GM18498 (cell line): Measurements from ENCODE around the gene GPR33.

ENCODE experiments used
- ATAC-seq: cut with Tn5 transposase; IDR thresholded peaks from one replicate; pipeline ENCODE4 v1.9.1; 2021; ENCODE audit warnings: mild to moderate bottlenecking, moderate library complexity; ENCODE audit not compliant: unreplicated experiment

The GPR33 gene, protein sequence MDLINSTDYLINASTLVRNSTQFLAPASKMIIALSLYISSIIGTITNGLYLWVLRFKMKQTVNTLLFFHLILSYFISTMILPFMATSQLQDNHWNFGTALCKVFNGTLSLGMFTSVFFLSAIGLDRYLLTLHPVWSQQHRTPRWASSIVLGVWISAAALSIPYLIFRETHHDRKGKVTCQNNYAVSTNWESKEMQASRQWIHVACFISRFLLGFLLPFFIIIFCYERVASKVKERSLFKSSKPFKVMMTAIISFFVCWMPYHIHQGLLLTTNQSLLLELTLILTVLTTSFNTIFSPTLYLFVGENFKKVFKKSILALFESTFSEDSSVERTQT

DNA sequence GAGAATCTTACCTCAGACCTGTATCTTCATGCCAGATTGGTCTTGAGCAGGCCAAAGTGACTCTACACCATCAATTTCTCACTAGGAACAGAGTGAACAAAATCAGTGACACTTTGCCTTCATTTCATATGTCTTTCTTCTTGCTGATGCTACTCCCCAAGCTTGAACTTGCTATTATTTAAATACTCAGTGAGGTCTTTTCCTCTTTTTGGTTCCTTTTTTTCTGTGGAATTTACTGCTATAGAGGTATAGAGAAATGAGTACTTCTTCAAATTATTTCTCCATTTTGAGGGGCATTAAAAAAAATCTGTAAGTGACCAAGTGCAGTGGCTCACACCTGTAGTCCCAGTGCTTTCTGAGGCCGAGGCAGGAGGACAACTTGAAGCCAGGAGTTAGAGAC is at the start of gene GPR33:
Gene GPR33, minus strand, starts transcription at position 154 of the 400 bp plus-strand sequence. CDS start 4,074 bp downstream, outside the sequence.
- no peak for ATAC-seq

DNA sequence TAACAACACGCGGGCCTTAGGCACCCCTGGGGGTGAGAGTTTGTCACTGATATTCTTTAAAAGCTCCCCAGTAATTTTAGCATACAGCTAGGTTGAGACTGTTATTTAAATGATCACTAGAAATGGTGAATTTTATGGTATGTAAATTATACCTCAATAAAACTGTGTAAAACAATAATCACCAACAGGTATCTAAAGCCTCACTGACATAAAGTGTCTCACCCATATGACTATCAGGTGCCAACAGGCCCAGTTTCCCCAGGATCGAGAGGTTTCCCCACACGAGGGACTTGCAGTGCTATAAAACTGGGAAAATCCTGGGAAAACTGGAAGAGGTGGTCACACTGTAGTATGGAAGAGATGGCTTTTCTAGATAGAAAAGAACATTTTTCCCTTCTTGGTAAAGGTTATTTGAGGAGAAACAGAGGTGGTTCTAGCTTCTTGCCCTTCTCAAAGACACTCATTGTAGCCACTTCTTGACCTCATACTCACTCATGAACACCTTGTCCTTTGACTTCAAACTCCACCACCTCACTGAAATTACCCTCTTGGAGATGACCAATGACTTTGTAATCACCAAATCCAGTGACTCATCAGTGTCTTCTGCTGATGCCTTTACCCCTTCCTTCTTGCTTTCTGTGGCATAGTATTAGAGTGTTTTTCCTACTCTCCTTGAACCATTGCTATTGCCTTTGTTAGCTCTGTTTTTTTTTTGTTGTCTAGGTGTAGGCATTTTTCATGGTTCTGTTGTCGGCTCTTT is 48.5 kb upstream of the GPR33 start:
- ATAC-seq, result no peak

DNA sequence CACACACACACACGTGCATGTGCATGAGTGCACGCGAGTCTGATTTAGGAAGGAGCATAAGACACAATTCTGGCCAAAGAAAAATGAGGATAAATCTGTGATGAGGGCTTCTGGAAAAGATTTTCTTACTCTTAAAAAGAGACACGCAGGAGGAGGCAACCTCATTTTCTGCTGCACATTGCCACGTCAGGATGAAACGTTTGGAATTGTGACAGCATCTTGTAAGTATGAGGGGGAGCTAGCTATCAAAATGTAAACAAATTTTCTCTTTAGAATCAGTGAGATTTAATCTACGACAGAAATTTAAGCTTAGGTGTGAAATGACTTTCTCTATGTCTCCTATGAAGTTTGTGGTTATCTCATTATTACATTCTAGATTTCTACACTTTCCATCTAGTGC is 42.3 kb upstream of the GPR33 start:
- no peak for ATAC-seq

DNA sequence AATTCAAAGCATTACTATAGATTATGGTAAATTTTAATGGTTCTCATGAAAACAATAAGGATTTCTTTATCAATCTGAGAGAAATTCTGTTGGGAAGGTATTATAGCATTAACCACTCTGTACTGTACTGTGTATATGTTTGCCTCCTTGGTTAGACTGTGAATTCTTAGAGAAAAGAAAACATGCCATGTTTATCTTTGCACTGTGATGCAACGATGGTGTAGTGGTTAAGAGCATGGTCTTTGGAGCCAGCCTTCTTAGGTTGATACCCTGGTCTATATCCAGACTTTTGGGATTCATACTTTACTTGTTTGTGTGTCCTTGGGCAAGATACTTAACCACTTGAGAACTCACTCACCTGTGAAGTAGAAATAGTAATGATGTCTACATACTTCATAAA is 41.2 kb upstream of the GPR33 start:
- no peak for ATAC-seq

DNA sequence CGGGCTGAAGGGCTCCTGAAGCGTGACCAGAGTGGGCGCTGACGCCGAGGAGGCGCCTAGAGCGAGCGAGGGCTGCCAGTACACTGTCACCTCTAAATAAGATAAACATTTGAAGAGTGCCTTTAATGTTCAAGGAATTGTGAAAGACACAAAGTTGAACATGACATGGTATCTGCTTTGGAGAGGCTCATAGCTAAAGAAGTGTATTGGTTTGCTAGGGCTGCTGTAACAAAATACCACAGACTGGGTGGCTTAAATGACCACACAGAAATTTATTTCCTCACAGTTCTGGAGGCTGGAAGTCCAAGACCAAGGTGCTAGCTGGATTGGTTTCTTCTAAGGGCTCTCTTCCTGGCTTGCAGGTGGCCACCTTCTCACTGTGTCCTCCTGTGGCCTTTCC is 39.7 kb upstream of the GPR33 start:
- no peak for ATAC-seq

DNA sequence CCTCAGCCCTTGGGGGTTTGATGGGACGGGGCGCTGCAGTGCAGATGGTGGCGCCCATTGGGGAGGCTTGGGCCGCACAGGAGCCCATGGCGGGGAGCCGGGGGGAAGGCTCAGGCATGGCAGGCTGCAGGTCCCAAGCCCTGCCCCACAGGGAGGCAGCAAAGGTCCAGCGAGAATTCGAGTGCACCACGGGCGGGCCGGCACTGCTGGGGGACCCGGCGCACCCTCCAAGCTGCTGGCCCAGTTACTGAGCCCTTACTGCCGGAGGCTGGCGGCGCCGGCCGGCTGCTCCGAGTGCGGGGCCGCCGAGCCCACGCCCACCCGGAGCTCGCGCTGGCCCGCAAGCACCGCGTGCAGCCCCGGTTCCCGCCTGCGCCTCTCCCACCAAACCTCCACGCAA is 39.2 kb upstream of the GPR33 start:
- ATAC-seq, result no peak

DNA sequence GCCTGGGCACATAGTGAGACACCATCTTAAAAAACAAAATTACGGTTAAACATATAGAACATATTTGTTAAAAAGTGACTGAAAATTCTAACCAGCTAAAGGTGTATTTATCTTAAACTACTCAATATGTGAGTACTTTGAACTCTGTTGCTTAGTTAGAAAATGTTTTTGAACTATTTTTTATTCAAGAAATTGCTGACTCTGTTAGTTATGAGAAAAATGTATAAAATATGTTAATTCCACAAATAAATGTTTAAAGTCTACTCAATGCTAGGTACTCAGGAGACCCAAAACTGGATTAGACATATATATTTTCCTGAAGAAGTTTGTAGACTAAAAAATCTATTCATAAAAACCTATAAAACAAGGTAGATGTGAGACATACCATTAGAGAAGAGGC is 23.0 kb upstream of the GPR33 start:
- no peak for ATAC-seq

DNA sequence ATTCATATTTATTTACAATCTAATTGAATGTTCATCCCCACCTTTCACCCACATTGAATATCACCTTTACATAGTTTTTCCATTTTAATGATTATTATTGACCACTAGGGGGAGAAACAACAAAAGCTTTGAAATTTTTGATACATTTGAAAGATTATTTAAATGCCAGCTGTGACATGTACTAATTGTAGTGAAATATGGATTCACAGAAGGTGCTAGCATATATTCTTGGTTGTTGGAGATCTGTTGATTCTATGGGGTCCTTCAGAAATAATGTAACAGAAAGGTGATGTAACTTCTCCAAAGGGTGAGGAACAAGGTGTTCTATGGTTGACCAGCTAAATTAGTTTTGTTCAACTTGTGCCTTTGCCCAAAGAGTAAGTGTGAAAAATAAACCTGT is 22.4 kb upstream of the GPR33 start:
- ATAC-seq, result no peak

DNA sequence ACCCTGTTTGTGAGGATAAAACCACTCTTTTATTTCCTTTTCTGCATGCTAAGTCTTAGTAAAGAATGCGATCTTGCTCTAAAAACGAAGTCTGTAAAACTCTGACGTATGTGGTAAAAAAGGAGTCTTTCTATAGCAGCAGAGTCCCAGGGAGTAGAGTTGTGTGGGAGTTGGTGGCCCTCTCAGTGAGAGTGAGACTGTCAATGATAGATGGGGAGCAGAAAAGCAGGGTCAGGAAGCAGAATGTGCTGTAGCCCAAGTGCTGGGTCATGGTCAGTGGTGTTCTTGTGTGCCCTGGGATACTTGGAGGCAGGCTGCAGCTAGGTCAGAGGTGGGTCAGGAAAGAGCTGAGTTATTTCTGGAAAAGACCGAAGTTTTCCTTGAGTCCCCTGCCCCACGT is 20.3 kb upstream of the GPR33 start:
- ATAC-seq, result no peak

DNA sequence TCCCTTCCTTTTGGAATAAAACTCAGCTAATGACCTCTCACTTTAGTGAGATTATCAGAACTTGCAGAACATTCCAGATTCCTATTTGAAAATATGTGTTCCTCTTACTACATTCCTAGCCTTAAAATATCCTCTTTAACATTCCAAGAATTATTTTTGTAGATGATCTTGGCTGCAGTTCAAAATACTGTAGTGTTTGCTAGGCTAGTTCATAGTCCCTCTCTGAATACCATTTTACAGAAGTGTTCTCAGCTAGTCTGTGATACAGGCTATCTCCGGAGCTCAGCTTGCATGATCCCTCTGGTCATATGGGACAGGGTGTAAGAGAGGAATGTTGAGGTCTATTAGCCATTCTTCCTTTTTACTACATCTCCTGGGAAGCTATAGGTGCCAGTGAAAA is 17.6 kb upstream of the GPR33 start:
- no peak for ATAC-seq

DNA sequence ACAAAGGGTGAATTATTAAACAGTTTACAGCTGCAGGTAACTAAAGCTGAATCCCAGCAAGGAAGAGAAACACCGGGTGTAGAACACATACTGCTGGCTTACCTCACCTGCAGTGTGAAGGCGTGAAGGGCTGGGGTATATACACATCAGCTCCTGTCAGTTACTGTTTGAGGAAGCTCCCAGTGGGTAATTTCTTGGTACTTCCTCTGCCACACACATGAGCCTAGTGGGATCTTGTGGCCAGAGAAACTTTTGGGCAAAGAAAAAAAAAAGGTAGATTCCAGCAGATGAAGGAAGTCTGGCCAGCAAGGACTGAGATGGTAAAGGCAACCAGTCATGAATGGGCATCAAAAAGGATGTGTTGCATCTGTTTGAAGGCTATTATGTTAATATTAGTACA is 14.0 kb upstream of the GPR33 start:
- ATAC-seq, result no peak

DNA sequence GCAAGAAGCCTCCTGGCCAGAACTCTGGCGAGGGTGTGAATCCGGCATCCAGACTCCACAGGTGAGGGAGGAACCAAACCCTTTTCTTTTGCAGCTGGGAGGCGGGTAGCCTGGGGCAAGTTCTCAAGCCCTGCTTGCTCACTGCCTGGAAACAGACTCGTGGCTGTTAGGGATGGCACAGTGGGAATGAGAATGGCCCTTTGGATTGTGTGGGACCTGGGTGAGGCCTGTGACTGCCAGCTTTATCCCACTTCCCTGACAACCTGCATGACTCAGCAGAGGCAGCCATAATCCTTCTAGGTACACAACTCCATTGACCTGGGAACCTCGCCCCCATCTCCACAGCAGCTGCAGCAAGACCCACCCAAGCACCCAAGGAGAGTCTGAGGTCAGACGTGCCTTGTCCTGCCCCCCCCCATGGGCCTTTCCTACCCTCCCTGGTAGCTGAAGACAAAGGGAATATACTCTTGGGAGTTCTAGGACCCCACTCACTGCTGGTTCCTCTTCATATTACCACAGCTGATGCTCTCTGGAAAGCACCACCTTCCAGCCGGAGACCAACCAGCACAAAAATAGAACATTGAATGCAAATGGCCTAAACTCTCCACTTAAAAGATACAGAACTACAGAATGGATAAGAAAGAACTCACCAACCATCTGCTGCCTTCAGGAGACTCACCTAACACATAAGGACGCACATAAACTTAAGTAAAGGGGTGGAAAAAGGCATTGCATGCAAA is 5.1 kb upstream of the GPR33 start:
- ATAC-seq, result no peak

DNA sequence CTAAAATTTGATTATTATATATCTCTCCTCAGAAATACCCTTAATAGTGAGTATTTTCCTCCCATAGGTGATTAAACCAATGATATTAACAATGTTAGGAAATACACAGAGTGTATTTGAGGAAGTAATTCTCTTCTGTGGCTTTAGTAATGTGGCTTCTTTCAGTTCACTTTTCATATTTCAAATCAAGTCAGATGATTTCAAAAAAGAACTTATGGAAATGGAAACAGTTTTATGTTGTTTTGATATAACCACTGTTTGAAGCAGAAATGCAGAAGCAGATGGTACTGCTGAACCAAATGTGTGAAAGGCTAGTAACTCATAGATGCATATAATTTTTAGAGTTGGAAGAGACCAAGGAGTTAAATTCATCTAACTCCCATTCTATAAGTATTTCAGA is 1.9 kb upstream of the GPR33 start:
- ATAC-seq, result peak; percentile 65

DNA sequence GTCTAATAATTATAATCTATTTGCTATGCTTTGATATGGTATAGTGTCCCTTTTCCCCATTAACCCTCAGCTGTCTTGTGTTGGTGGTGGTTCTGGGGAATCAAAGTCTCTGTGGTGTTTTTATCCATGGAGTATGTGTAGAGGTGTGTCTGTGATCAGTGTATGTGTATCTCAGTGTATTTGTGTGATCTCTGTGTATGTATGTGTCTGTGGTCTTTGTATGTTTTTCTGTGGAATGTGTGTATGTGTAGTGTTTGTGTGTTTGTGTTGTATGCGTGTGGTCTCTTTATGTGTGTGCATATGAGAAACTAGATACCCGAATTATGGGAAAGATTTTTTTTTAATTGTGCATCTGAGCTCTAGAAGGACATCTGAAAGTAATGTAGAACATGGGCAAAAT is 1.1 kb downstream of the GPR33 start:
- ATAC-seq, result no peak

DNA sequence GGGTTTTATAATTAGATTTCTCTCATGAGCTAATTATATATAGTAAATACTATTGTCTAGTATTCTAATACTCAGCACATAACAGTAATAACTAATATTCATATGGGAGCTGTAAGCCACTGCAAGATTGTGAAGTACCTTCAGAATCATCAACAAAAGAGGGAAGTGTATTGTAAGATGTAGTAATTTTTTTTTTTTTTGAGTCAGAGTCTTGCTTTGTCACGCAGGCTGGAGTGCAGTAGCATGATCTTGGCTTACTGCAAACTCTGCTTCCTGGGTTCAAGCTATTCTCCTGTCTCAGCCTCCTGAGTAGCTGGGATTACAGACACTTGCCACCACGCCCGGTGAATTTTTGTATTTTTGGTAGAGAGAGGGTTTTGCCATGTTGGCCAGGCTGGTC is 3.1 kb downstream of the GPR33 start:
- no peak for ATAC-seq

DNA sequence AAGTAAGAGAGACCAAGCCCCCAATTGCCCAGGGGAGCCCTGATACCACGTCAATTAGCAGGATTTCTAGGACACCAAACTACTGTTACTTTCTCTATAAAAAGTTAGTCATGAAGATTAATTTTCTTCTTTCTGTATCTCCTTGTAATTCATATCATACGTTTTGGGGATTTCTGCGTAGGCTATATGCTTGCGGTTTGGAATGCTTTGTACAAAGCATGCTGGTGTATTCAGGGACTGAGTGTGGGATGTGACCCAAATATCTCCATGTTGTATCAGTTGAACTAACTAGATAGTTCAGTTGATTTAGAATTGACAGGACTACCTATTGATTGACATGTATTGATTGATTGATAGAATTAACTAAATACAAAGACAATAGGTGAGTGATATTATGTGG is 7.7 kb downstream of the GPR33 start:
- ATAC-seq, result no peak

DNA sequence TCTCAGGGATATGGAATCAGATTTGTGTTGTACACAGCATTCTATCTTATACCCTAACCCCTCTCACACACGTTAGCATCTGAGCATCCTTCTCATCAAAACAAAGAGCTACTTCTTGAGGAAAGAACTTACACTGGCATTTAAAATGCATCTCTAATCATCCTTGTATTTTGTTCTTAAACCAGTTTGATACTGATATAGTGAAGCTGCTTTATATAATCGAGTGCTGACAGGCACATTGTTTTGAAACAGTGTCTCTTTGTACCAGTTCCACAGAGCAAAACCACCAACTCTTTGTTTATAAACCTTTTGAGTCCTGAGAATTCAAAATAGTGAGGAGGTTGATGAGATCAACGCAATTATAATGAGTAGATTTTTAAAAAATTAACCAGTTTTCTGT is 8.8 kb downstream of the GPR33 start:
- no peak for ATAC-seq

DNA sequence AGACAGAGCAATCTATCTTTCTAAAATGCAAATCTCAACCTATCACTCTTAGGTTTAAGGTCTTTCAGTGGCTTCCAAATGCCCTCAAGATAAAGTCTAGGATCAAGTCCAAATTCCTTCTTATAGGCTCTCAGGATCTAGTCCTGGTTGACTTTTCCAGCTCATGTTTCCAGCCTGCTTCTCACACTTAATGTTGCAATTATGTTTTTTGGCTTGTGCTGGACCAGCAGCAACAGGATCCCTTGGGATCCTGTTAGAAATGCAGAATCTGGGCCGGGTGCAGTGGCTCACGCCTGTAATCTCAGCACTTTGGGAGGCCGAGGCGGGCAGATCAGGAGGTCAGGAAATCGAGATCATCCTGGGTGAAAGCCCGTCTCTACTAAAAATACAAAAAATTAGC is 10.6 kb downstream of the GPR33 start:
- no peak for ATAC-seq

DNA sequence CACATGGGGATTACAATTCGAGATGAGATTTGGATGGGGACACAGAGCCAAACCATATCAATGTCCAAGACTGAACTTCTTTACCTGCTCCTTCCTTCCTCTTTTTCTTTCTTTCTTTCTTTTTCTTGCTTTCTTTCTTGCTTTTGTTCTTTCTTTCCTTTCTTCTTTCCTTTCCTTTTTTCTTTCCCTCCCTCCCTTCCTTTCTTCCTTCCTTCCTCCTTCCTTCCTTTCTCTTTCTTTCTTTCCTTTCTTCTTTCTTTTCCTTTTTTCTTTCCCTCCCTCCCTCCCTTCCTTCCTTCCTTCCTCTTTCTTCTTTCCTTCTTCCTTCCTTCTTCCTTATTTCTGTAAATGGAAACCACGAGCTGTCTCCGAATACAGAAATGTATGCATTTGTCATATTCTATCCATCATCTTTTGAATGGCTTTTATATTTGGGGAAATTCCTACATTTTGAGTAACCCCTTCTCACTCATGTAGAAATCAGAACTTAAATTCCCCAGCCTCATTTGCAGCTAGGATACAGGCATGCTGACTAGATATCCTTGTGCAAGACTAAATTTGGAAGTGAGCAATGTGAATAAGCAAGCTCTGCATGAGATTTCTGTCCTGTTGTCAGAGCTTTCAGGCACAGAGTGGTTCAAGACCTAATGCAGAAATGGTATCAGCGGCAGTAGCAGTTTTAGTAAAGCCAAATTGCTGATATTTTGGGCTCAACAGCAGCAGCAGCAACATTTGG is 11.5 kb downstream of the GPR33 start:
- no peak for ATAC-seq

DNA sequence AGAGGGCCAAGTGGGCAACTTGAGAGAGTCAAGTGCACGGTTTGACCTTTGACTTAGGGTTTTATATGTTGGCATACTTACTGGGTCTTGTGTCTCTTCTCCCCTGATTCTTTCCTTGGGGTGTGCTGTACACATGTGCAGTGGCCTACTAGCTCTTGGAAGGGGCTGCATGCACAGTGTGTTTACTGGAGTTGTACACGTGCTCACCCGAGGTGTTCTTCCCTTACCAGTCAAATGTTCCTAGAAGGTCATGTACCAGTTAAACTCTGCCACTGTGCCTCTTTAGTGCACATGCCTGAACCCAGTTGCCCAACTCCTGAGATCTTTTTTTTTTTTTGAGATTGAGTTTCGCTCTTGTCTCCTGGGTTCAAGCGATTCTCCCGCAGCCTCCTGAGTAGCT is 21.3 kb downstream of the GPR33 start:
- ATAC-seq, result no peak

DNA sequence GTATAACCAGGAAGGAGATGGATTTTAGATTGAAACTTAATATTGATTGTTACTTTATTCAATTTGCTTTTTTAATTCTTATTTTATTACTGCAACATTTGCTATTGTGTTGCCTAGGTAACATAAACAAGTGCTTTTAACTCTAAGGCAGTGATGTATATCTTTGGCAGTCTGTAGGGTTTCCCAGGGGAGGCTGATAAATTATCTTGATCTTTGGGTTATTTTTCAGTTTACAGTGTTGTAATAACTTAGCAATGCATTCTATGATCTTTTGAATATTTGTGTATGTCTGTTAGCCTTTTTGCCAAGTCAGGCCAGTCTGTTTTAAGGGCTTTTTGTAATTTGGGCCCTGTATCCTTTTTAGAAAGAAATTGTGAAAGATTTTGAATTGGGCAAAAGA is 22.7 kb downstream of the GPR33 start:
- ATAC-seq, result no peak
